Measurements from ENCODE around the gene KCNN2. TPM values are rescaled to one million over a fixed set of nuclear protein-coding genes. Genes with fewer than 3 reads are reported as not detected.

The KCNN2 gene
- total RNA-seq, 4 donors from 2014 or later: 0.40 TPM; not detected in 3

DNA sequence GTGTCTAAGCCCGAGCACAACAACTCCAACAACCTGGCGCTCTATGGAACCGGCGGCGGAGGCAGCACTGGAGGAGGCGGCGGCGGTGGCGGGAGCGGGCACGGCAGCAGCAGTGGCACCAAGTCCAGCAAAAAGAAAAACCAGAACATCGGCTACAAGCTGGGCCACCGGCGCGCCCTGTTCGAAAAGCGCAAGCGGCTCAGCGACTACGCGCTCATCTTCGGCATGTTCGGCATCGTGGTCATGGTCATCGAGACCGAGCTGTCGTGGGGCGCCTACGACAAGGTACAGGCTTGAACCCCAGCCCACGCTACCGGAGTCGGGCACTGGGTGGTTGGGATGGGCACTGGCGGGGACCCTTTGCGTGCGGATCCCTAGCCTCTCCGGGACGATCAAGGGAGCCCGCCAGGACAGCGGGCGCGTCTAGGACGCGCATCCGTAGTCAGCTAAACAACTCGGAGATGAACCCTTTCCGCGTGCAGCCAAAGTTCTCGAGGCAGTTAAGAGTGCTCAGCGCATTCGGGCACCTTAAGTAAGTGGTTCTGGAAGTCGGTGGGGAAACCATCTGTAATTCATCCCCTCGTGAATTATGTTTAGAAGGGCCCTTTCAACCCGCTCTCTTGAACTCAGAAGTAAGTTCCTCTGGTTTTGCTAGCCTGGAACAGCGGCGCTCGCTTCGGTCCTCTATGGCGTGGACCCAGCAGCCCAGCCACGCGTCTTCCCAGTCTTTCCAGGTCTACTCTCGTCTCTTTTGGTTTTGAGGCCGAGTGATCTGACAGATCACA lies 1.3 kb downstream of the KCNN2 start:
- no peaks in the 10 kb centered on the region for H3K9me3 ChIP-seq
- no peaks in the 10 kb centered on the region for H3K36me3 ChIP-seq
- H3K27ac ChIP-seq: no peak overlapping the region
- DNase-seq: peak in 1 of 3 donors; percentile 43
- peaks cover 0 to 37% (median 0%) of the 10 kb centered on the region in 4 donors for H3K4me1 ChIP-seq
- H3K27me3 ChIP-seq: peaks cover 0 to 35% of the 10 kb centered on the region in 2 donors
- peak overlapping the region in 2 of 4 donors; percentile 56 to 63 for H3K4me3 ChIP-seq
- TF ChIP-seq, protein P1, sequence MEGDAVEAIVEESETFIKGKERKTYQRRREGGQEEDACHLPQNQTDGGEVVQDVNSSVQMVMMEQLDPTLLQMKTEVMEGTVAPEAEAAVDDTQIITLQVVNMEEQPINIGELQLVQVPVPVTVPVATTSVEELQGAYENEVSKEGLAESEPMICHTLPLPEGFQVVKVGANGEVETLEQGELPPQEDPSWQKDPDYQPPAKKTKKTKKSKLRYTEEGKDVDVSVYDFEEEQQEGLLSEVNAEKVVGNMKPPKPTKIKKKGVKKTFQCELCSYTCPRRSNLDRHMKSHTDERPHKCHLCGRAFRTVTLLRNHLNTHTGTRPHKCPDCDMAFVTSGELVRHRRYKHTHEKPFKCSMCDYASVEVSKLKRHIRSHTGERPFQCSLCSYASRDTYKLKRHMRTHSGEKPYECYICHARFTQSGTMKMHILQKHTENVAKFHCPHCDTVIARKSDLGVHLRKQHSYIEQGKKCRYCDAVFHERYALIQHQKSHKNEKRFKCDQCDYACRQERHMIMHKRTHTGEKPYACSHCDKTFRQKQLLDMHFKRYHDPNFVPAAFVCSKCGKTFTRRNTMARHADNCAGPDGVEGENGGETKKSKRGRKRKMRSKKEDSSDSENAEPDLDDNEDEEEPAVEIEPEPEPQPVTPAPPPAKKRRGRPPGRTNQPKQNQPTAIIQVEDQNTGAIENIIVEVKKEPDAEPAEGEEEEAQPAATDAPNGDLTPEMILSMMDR (IDR thresholded peaks at IDR 0.05): no peak
- TF ChIP-seq POLR2A (IDR thresholded peaks at IDR 0.05): no peak

- Histone ChIP-seq H3K36me3 (no peaks in the 10 kb centered on the region), H3K27me3 (peaks cover 0 to 35% of the 10 kb centered on the region in 2 donors), H3K27ac (no peak overlapping the region), H3K9me3 (no peaks in the 10 kb centered on the region), H3K4me1 (peaks cover 0 to 37% (median 0%) of the 10 kb centered on the region in 4 donors), H3K4me3 (peak overlapping the region in 1 of 4 donors; percentile 63)
- no peak for DNase-seq
- no peak for TF ChIP-seq POLR2A (IDR thresholded peaks at IDR 0.05)
- TF ChIP-seq, protein P1 (IDR thresholded peaks at IDR 0.05): no peak
These were observed 2.0 kb downstream of the KCNN2 start for GRCh38 chr5:114363837-114364236.

DNA sequence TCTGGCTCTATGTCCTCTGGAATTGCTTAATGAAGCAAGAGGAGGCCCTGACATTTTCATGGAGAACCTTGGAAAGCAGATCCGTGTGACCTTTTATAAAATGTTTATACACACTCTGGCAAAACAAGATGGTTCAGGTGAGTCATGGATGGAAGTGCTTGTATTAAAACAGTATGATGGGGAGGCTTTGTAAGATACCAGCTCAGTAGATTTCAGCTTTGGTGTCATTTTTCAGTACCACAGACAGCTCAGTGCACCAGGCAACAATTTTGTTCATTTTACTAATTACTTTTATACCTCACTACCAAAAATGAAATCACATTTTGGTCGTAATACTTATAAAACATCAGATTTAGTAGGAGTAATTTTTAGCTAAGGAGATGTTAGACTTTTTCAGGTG lies 5.2 kb downstream of the KCNN2 start:
- no peaks in the 10 kb centered on the region for H3K9me3 ChIP-seq
- no peak for DNase-seq
- H3K27me3 ChIP-seq: peaks cover 0 to 10% of the 10 kb centered on the region in 2 donors
- peaks cover 0 to 19% (median 0%) of the 10 kb centered on the region in 4 donors for H3K4me1 ChIP-seq
- TF ChIP-seq, protein P1 (IDR thresholded peaks at IDR 0.05): no peak
- TF ChIP-seq POLR2A (IDR thresholded peaks at IDR 0.05): no peak
- no peak overlapping the region for H3K4me3 ChIP-seq
- H3K27ac ChIP-seq: no peak overlapping the region
- no peaks in the 10 kb centered on the region for H3K36me3 ChIP-seq

DNA sequence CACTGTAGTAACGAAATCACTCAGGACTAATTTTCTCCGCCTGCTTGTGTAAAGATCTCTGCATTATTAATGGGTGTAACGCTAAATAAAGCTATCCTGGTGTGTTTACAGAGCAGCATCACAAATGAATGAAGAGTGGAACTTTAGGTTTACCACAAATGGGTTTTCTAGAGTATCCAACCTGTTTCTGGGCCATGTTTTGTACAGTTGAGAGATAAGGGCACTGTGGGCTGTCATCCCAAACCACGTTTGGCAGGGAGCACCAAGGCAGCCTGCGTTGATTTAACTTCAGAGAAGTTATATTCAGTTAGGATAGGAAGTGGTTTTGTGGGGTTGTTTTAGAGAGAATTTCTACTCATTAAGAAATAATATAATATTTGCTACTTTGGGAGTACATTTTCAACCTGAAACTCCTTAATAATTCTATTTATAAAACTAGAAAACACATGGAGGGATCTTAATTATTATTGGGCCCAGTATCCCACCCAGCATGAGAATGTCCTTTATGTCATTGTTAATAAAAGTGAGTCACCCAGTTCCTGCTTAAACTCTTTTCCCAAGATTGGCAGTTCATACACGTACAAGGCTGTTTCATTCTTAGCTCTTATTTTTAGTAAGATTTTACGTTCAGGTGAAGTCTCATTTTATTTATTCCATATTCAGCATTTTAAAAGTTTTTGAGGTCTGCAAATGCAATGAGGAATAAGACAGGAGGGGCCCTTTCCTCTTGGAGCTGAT lies 8.0 kb downstream of the KCNN2 start:
- H3K27me3 ChIP-seq: no peaks in the 10 kb centered on the region
- H3K36me3 ChIP-seq: no peaks in the 10 kb centered on the region
- TF ChIP-seq POLR2A (IDR thresholded peaks at IDR 0.05): no peak
- TF ChIP-seq, protein P1 (IDR thresholded peaks at IDR 0.05): no peak
- no peaks in the 10 kb centered on the region for H3K9me3 ChIP-seq
- H3K4me3 ChIP-seq: no peak overlapping the region
- DNase-seq: no peak
- no peak overlapping the region for H3K27ac ChIP-seq
- H3K4me1 ChIP-seq: no peaks in the 10 kb centered on the region

DNA sequence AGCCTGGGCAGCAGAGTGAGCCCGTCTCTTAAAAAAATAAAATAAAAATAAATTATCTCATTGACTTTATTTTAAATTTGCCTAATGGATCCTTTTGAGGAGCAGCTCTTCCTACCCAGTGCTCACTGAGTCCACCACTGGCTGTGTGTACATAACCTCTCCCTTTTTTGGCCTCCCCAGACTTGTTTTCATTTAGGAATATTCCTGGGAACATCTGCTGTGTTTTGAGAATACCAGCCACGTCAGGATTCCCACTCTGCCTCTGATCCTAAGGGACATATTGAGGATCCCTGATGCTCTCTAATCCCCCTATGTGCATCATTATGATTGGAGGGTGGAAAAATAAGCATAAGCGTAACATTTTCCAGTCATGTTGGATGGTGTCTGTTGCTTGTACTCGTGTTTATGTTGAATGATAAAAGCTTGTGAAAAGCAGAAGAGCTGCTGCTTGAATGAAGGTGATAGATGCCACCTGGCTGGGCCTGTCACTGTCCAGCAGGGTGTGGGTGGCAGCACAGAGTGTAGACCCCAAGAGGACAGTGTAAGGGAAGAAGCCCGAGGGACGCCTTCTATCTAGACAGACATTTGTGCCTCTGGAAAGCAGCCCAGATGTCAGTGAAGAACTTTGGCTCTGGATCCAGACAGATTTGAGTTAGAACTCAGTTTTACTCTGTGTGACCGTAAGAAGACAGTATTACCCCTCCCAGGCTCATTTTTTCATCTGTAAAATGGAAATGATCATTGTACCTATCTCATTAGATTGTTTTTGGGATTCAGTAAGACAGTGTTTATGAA lies 15.4 kb downstream of the KCNN2 start:
- no peak for DNase-seq
- Histone ChIP-seq H3K27me3 (no peaks in the 10 kb centered on the region), H3K4me1 (no peaks in the 10 kb centered on the region), H3K4me3 (no peak overlapping the region), H3K9me3 (no peaks in the 10 kb centered on the region), H3K27ac (no peak overlapping the region), H3K36me3 (no peaks in the 10 kb centered on the region)
- no peak for TF ChIP-seq POLR2A (IDR thresholded peaks at IDR 0.05)
- TF ChIP-seq, protein P1 (IDR thresholded peaks at IDR 0.05): no peak
